Suprapubic skin (tissue), 4 donors: ENCODE measurements around the gene NOS1AP.

Experiments used
- CTCF ChIP-seq, 2 donors: fragments of 200-600 bp in 1 of 2; fragments of 450-650 bp in 1 of 2; sonication (generic) in 1 of 2; IDR thresholded peaks; one replicate each; pipeline ENCODE4 v1.5.1; 2016 to 2019; ENCODE audit warnings: antibody characterized with exemption in 2 of 2, mild to moderate bottlenecking in 1 of 2, moderate library complexity in 1 of 2
- EP300 ChIP-seq: sonication (generic); formaldehyde crosslinking; IDR thresholded peaks from one replicate; pipeline ENCODE4 v1.6.1; 2017; ENCODE audit warnings: antibody characterized with exemption
- POLR2A ChIP-seq, 2 donors: fragments of 450-650 bp; IDR thresholded peaks; one replicate each; pipeline ENCODE4 v1.6.1; 2017; ENCODE audit warnings: antibody characterized with exemption in 2 of 2, mild to moderate bottlenecking in 2 of 2, moderate library complexity in 2 of 2
- POLR2AphosphoS5 ChIP-seq, 3 donors: sonication (generic); formaldehyde crosslinking; IDR thresholded peaks; one replicate each; pipeline ENCODE4 v1.6.1; 2017; ENCODE audit warnings: antibody characterized with exemption in 3 of 3

GRCh38 chr1:162292422-162292849 lies 222.9 kb downstream of the NOS1AP start:
- TF ChIP-seq POLR2A (IDR thresholded peaks at IDR 0.05) (no peak), CTCF (IDR thresholded peaks at IDR 0.05) (no peak), POLR2AphosphoS5 (IDR thresholded peaks at IDR 0.05) (no peak), EP300 (no peak)
